Brain microvascular endothelial cell (primary cell): ENCODE data around the gene CYSLTR1.
"Not testable (repeated sequence)": the region's sequence is repeated elsewhere in the genome, so short reads cannot be mapped to it uniquely, and the experiment has no call there.

Experiments
- DNase-seq: peaks from one replicate; pipeline ENCODE4 v3.0.0-alpha.2; 2020
- H3K27ac ChIP-seq: fragments of 250-450 bp; sonication (Bioruptor Pico); 2 replicates; pipeline ENCODE4 v1.5.1; 2020; ENCODE audit warnings: mild to moderate bottlenecking, moderate library complexity
- H3K27me3 ChIP-seq: fragments of 250-450 bp; sonication (Bioruptor Pico); replicated peaks from 2 replicates; pipeline ENCODE4 v1.5.1; 2020; ENCODE audit warnings: mild to moderate bottlenecking
- H3K36me3 ChIP-seq: fragments of 250-450 bp; sonication (Bioruptor Pico); replicated peaks from 2 replicates; pipeline ENCODE4 v1.5.1; 2020; ENCODE audit warnings: mild to moderate bottlenecking
- H3K4me3 ChIP-seq: 2 replicates; pipeline ENCODE4 v1.5.1; 2011; ENCODE audit warnings: low read depth, mild to moderate bottlenecking, control low read depth, low read length, moderate library complexity
- CTCF ChIP-seq: IDR thresholded peaks from 2 replicates; pipeline ENCODE4 v1.5.1; 2011; ENCODE audit warnings: low read depth, mild to moderate bottlenecking, moderate library complexity, low read length, control low read depth, inconsistent platforms; ENCODE audit errors: missing control alignments
- in situ Hi-C: cut with HindIII; loops from 2 replicates; pipeline ENCODE4 v1.10.0; 2017; ENCODE audit warnings: low sequenced_read_pairs, low pct_ligation_motif_present

CYSLTR1 gene

DNA sequence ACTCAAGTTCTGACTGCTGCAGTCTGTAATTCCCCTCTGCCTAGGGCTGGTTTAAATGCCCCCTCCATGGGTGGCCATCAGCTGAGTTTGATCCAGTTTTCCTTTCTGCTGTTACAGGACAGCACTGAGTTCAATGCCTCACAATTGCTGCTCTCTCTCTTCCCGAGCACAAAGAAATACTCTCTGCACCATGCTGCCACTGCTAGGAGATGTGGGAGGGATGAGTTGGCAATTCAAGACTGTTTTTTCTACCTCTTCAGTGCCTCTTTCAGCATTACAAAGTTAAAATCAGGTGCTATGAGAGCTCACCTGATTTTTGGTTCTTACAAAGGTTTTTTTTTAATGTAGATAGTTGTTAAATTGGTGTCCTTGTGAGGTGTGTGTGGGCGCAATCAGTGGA lies 24.3 kb downstream of the CYSLTR1 start:
- H3K27me3 ChIP-seq, result no peaks in the 10 kb centered on the region
- in situ Hi-C loops, result no loop called here
- DNase-seq, result no peak
- TF ChIP-seq CTCF, result no peak
- H3K36me3 ChIP-seq, result no peaks in the 10 kb centered on the region
- H3K4me3 ChIP-seq, result no peak overlapping the region
- no peak overlapping the region for H3K27ac ChIP-seq

DNA sequence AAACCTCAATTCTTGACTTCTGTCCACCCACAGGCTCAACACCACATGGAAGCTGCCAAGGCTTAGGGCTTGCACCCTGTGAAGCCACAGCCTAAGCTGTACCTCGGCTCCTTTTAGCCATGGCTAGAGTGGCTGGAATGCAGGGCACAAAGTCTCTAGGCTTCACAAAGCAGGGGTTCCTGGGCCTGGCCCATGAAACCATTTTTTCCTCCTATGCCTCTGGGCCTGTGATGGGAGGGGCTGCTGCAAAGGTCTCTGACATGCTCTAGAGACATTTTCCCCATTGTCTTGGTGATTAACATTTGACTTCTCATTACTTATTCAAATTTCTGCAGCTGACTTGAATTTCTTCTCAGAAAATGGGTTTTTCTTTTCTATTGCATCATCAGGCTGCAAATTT lies 26.5 kb downstream of the CYSLTR1 start:
- DNase-seq, H3K4me3 ChIP-seq, in situ Hi-C loops, H3K27me3 ChIP-seq, H3K27ac ChIP-seq, H3K36me3 ChIP-seq: not testable (repeated sequence)

GRCh38 chrX:78283511-78283910 lies 43.9 kb downstream of the CYSLTR1 start:
- Histone ChIP-seq H3K27me3 (no peaks in the 10 kb centered on the region), H3K27ac (no peak overlapping the region), H3K36me3 (no peaks in the 10 kb centered on the region), H3K4me3 (no peak overlapping the region)
- in situ Hi-C loops, result no loop called here
- TF ChIP-seq CTCF, result no peak
- DNase-seq, result no peak

GRCh38 chrX:78237127-78237526 lies 90.3 kb downstream of the CYSLTR1 start:
- no peaks in the 10 kb centered on the region for H3K27me3 ChIP-seq
- no peak for TF ChIP-seq CTCF
- no peaks in the 10 kb centered on the region for H3K36me3 ChIP-seq
- H3K27ac ChIP-seq, result no peak overlapping the region
- in situ Hi-C loops, result no loop called here
- H3K4me3 ChIP-seq, result no peak overlapping the region
- DNase-seq, result no peak

DNA sequence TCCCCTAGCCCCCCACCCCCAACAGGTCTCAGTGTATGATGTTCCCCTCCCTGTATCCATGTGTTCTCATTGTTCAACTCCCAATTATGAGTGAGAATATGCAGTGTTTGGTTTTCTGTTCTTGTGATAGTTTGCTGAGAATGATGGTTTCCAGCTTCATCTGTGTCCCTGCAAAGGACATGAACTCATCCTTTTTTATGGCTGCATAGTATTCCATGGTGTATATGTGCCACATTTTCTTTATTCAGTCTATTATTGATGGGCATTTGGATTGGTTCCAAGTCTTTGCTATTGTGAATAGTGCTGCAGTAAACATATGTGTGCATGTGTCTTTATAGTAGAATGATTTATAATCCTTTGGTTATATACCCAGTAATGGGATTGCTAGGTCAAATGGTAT lies 101.4 kb downstream of the CYSLTR1 start:
- H3K36me3 ChIP-seq, H3K27me3 ChIP-seq, DNase-seq, H3K27ac ChIP-seq, H3K4me3 ChIP-seq, in situ Hi-C loops: not testable (repeated sequence)
